Tongue (tissue), 2 donors: ENCODE measurements around the gene FARS2. TPM values are rescaled to one million over a fixed set of nuclear protein-coding genes. Genes with fewer than 3 reads are reported as not detected.
A peak's percentile ranks its signal among the peaks of the same experiment; 100 is the strongest.

Experiments used
- DNase-seq: peaks from one replicate; pipeline ENCODE4 v3.0.0-alpha.2; 2015
- total RNA-seq: library from RNA; depleted of rRNA; stranded (reverse); fragments of >200 nt; gene quantifications from one replicate; pipeline ENCODE4 v1.2.3, GENCODE V29; 2014

The FARS2 gene
- total RNA-seq, 1 donor from 2014 or later, result 38.8 TPM

GRCh38 chr6:5379647-5380242, 118.4 kb downstream of the FARS2 start:
- DNase-seq, result peak; percentile 20

DNA sequence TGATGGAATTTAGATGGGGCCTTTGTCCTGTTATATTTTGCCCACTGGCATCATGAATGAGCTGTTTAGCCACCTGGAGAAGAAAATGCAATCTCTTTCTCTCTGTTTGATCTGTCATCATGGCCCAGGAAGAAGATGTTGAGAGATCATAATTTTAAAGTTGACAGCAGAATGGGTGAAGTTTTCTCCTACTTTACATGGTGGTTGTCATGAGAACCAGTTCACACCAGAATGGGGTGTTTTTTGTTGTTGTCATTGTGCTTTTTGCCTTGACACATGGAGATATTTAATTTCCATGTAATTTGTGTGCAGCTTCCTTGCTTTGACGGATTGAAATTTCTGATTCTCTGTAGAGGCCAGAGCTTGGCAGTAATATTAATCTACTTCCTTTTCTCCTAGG, 122.5 kb downstream of the FARS2 start:
- no peak for DNase-seq

DNA sequence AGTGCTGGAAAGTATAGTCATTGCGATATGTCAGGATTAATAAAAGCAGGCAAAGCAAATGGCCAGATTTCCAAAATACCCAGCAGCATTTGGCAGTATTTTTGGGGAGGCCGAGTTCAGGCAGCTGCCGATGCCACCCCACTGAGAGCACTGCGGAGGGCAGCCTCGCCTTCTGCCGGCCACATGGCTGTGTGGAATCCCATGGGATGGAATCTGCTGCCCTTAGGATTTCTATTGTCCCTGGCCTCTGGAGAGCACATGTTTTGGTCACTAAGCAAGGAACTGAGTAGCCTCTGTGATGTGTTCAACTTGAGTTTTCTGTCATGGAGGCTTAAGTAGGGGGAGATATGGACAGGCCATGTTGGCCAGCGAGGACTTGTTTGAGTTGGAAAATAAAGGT, 123.0 kb downstream of the FARS2 start:
- no peak for DNase-seq

- no peak for DNase-seq
These were observed 127.0 kb downstream of the FARS2 start for GRCh38 chr6:5388326-5388725.

GRCh38 chr6:5389086-5389745, 127.9 kb downstream of the FARS2 start:
- no peak for DNase-seq

DNA sequence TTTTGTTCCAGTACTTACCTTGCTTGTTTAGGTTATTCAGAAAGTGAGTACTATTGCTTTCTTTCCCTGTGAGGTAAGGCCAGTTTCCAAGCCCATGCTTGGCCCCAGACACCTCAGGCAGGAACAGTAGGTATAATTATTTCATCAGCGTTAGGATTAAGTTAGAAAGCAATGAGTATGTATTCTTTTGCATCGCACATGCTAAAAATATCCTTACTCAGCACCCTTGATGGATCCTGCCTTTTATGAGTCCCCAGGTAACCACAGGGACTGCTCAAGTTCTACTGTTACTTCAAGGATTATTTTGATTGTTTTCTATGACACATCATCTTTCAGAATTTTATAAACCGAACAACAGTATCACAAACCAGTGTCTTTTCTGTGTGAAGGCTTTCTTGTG, 128.9 kb downstream of the FARS2 start:
- DNase-seq, result no peak

DNA sequence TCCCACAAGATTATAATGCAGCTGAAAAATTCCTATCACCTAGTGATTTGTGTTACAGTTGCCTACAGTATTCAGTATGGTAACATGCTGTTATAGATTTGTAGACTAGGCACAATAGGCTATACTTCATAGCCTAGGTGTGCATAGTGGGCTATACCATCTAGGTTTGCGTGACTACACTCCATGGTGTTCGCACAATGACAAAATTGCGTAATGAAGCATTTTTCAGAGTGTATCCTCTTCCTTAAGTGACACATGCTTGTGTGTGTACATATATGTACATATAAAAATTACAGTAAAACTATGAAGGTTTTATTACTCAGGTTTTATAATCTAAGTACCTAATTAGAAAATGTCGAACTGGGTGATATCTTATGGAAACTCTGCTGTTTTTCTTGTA, 133.0 kb downstream of the FARS2 start:
- no peak for DNase-seq

DNA sequence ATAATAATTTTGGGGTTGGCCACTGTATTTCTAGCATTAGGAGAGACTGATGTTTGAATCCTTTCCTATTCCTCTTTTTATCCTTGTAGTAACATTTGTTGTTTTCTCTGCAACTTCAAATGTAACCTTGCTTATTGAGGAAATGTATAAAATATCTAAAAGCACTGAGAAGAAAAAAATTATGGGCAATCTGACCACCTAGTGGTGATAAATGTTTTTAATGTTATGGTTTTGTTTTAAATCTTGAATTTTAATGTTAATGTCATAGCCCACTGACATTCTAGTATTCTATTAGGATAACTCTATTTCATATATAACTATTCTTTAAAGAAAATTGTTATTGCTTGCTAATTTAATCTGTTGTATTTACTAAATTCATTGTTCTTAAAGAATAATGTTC, 134.4 kb downstream of the FARS2 start:
- DNase-seq, result no peak

DNA sequence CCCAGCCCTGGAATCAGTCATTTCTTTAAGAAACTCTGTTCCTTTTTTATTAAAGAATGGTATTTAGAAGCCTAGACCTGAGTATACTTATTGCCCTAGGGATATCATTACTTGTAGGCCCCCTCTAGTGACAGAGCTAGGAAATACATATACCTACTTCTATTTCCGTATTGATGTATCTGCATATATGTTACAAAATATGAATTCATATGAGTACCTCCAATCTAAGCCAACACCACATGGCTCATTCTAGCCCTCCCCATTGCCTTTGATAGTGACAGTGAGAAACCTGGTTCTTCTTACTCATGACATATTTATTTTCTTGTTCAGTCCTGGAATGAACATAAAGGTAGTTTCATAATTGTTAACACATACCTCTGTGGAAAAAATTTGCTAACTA, 137.2 kb downstream of the FARS2 start:
- DNase-seq, result peak; percentile 19

DNA sequence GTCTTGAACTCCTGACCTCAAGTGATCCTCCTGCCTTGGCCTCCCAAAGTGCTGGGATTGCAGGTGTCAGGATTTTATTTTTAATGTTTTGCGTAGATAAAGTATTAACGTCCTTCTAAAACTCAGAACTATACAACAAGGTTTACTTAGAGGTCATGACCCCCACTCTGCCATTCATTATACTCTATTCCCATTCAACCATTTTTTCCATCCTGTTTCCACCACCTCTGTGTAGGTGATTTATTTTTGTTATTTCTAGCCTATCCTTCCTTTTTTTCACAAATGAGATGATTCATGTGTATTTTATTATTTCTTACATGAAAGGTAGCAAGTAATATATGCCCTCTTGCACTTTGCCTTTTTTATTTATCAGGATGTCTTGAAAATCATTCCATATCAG, 138.1 kb downstream of the FARS2 start:
- DNase-seq, result no peak

GRCh38 chr6:5401845-5402738, 140.8 kb downstream of the FARS2 start:
- no peak for DNase-seq

GRCh38 chr6:5403076-5403475, 141.8 kb downstream of the FARS2 start:
- DNase-seq, result no peak

- no peak for DNase-seq
These were observed 142.3 kb downstream of the FARS2 start for GRCh38 chr6:5403609-5404008.

GRCh38 chr6:5405976-5406375, 144.7 kb downstream of the FARS2 start:
- DNase-seq, result no peak

DNA sequence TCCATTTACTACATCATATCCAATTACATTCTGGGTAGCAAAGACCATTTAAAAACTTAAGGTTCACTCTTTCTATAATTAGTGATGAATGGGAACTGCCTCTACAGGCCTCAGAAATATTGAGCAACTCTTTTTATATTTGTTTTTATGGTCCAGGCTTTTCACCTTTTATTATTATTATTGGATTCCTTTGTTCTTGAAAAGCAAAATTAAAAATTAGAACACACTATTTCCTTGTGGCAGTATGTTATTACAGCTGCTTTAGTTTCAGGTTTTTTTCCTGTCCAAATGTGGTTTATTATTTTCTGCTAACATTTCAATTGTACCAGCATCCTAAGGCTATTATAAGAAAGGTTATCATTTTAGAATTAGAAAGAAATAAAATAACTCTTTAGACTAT, 150.1 kb downstream of the FARS2 start:
- no peak for DNase-seq

DNA sequence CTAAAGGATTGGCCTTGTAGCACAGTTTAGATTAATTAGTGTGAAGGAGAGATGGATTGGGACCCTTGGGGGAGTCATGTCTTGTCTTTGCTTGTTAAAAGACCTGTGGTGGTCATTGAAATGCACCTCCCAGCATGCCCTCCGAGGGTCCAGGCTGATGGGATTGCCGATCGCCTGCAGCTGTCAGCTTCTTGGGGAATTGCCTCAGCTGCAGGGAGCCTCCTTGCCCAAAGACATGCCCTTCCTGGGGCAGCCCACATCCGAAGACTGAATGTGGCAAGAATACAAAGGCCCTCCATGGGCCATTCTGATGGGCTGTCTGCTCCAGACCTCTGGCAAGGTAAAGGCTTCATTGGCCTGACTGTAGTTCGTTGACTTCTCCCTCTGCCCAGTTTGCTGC, 150.7 kb downstream of the FARS2 start:
- DNase-seq, result no peak

GRCh38 chr6:5412663-5413062, 151.3 kb downstream of the FARS2 start:
- DNase-seq, result no peak

DNA sequence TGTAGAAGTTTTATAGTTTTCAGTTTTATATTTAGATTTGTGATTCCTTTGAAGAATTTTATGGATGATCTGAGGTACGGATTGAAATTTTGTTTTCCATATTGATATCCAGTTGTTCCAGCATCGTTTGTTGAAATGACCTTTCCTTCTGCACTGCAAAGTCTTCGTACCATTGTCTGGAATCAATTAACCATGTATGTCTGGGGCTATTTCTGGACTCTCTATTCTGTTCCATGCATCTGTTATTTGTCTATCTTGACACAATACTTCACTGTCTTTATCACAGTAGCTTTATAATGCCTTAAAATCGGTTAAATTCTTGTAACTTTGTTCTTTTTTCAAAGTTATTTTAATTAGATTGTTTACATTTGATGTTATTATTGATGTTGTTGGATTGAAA, 154.9 kb downstream of the FARS2 start:
- DNase-seq, result no peak

GRCh38 chr6:5422321-5422915, 161.1 kb downstream of the FARS2 start:
- DNase-seq, result peak; percentile 25

- no peak for DNase-seq
These were observed 161.9 kb downstream of the FARS2 start for GRCh38 chr6:5423251-5423650.

DNA sequence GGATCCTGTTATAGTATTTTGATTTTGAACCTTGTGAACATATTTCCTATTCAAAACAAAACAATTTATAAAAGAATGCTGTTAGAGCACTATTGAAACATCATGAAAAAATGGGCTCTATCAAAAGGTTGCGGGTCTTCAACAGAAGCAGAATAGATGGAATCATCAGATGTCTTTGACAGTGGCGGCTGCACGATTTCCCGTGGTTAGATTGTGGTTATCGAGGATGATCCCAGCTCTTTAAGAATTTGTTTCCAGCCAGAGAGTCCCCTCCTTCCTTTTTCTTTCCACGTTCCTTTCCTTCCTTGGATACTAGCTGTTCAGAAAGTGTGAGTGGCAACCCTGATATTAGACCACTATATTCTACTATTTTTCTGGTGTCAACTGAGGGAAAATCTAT, 163.4 kb downstream of the FARS2 start:
- no peak for DNase-seq

DNA sequence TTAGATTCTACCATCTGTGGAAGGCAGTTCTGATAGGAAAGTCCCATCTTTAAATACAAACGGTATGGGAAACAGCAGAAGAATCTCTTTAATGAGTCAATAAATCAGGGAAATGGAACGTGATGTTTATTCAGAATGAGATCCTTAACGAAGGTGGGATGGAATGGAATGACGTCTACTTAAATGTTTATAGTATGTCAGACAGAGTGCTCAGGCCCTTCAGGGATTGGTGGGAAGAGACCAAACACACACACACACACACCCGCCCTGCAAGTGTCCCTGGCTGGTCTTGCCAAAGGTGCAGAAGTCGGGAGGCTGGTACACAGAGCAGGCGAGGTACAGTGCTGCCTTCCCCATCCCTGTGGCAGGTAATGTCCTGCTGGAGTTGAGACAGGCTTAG, 164.0 kb downstream of the FARS2 start:
- DNase-seq, result no peak

DNA sequence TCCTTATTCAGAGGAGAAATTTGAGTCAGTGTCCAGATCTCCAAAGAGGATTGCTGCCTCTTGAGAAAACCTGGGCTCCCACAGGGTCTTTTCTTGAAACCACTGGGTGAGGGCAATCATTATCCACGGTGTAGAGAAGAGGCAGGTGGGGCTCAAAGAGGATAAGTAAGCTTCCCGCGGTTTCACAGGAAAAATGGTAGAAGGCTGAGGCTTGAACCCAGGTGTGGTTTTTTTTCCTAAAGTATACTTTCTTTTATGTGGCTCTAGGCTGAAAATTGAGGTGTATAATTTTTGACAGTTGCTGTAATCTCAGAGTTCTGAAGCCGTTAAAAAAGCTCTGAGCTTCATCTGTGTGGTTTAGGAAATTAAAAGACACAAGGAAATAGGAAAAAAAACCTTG, 164.5 kb downstream of the FARS2 start:
- no peak for DNase-seq
